Vagina (tissue), 2 donors: Measurements from ENCODE around the gene DGKI. TPM values are rescaled to one million over a fixed set of nuclear protein-coding genes. Genes with fewer than 3 reads are reported as not detected.

ENCODE experiments used
- DNase-seq, 2 donors: peaks; one replicate each; pipeline ENCODE4 v3.0.0-alpha.2; 2017; ENCODE audit errors: extremely low spot score in 2 of 2
- H3K27ac ChIP-seq: fragments of 200-600 bp; sonication (generic); one replicate; pipeline ENCODE4 v1.5.1; 2019
- H3K27me3 ChIP-seq: fragments of 200-600 bp; sonication (generic); one replicate; pipeline ENCODE4 v1.5.1; 2019
- H3K36me3 ChIP-seq, 2 donors: fragments of 200-600 bp; sonication (generic); one replicate each; pipeline ENCODE4 v1.5.1; 2017 to 2019
- H3K4me1 ChIP-seq: fragments of 200-600 bp; sonication (generic); one replicate; pipeline ENCODE4 v1.5.1; 2019
- H3K4me3 ChIP-seq, 2 donors: fragments of 200-600 bp; sonication (generic); 1 replicate in 1 of 2; 2 replicates in 1 of 2; pipeline ENCODE4 v1.5.1; 2016 to 2019
- H3K9me3 ChIP-seq: fragments of 200-600 bp; sonication (generic); one replicate; pipeline ENCODE4 v1.5.1; 2019
- POLR2A ChIP-seq, 2 donors: fragments of 450-650 bp; IDR thresholded peaks; one replicate each; pipeline ENCODE4 v1.6.1; 2017; ENCODE audit warnings: antibody characterized with exemption in 2 of 2, mild to moderate bottlenecking in 2 of 2, moderate library complexity in 2 of 2
- POLR2AphosphoS5 ChIP-seq, 2 donors: sonication (generic); formaldehyde crosslinking; IDR thresholded peaks; one replicate each; pipeline ENCODE4 v1.9.0; 2017; ENCODE audit warnings: antibody characterized with exemption in 2 of 2, mild to moderate bottlenecking in 2 of 2, low read depth in 1 of 2; ENCODE audit not compliant: insufficient read depth in 1 of 2
- intact Hi-C: fragments of 100-400 bp; cut with DNase I; formaldehyde crosslinking; loops from one replicate; pipeline ENCODE4 v1.15.1; 2023
- total RNA-seq: library from RNA; depleted of rRNA; stranded (reverse); fragments of >200 nt; gene quantifications from one replicate; pipeline ENCODE4 v1.2.3, GENCODE V29; 2016
- TF ChIP-seq, protein P1 (sequence below), 3 experiments: fragments of 450-650 bp in 2 of 3; fragments of 200-600 bp in 1 of 3; sonication (generic) in 1 of 3; IDR thresholded peaks; one replicate each; pipeline ENCODE4 v1.5.1; 2017 to 2019; ENCODE audit warnings: antibody characterized with exemption in 3 of 3, mild to moderate bottlenecking in 2 of 3, moderate library complexity in 2 of 3

DGKI gene
- total RNA-seq, 1 donor from 2014 or later, result 1.2 TPM

- TF ChIP-seq, protein P1, sequence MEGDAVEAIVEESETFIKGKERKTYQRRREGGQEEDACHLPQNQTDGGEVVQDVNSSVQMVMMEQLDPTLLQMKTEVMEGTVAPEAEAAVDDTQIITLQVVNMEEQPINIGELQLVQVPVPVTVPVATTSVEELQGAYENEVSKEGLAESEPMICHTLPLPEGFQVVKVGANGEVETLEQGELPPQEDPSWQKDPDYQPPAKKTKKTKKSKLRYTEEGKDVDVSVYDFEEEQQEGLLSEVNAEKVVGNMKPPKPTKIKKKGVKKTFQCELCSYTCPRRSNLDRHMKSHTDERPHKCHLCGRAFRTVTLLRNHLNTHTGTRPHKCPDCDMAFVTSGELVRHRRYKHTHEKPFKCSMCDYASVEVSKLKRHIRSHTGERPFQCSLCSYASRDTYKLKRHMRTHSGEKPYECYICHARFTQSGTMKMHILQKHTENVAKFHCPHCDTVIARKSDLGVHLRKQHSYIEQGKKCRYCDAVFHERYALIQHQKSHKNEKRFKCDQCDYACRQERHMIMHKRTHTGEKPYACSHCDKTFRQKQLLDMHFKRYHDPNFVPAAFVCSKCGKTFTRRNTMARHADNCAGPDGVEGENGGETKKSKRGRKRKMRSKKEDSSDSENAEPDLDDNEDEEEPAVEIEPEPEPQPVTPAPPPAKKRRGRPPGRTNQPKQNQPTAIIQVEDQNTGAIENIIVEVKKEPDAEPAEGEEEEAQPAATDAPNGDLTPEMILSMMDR (IDR thresholded peaks at IDR 0.05), result no peak
- no peak for TF ChIP-seq POLR2A (IDR thresholded peaks at IDR 0.05)
- TF ChIP-seq POLR2AphosphoS5 (IDR thresholded peaks at IDR 0.05; ENCODE audit: insufficient read depth in 1 of 2, low read depth in 1 of 2), result no peak
- no peaks in the 10 kb centered on the region for H3K4me1 ChIP-seq
- no peaks in the 10 kb centered on the region for H3K9me3 ChIP-seq
- intact Hi-C loops, result no loop called here
- H3K36me3 ChIP-seq, result no peaks in the 10 kb centered on the region
- no peak for DNase-seq
- no peak overlapping the region for H3K27ac ChIP-seq
- H3K4me3 ChIP-seq, result no peak overlapping the region
- H3K27me3 ChIP-seq, result no peaks in the 10 kb centered on the region
These were observed 486.6 kb downstream of the DGKI start for GRCh38 chr7:137360087-137360679.

DNA sequence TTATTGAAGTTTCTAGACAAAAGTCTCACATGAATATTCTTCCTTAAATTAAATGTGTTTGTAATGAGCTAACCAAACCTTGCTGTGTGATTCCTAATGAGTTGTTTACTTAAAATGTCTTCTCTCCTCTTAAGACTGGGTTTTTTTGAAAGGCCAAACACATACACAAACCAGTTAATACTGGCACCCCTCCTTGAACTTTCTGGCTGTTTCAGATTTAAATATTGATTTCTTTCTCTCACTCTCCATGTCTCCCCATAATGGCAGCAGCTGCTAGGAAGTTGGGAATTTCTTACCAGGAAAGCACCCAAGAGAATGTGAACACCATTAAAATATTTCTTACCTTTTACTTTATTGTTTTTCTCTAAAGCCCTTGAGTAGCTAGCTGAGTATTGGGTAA lies 491.8 kb downstream of the DGKI start:
- no peaks in the 10 kb centered on the region for H3K4me1 ChIP-seq
- H3K4me3 ChIP-seq, result no peak overlapping the region
- intact Hi-C loops, result loop anchor here (10.0 kb wide), 1 partner anchor 1770 kb away; no protein-coding TSS in a partner anchor
- no peak overlapping the region for H3K27ac ChIP-seq
- no peaks in the 10 kb centered on the region for H3K9me3 ChIP-seq
- no peak for DNase-seq
- no peak for TF ChIP-seq POLR2A (IDR thresholded peaks at IDR 0.05)
- no peak for TF ChIP-seq POLR2AphosphoS5 (IDR thresholded peaks at IDR 0.05; ENCODE audit: insufficient read depth in 1 of 2, low read depth in 1 of 2)
- TF ChIP-seq, protein P1 (IDR thresholded peaks at IDR 0.05), result no peak
- H3K27me3 ChIP-seq, result no peaks in the 10 kb centered on the region
- no peaks in the 10 kb centered on the region for H3K36me3 ChIP-seq

DNA sequence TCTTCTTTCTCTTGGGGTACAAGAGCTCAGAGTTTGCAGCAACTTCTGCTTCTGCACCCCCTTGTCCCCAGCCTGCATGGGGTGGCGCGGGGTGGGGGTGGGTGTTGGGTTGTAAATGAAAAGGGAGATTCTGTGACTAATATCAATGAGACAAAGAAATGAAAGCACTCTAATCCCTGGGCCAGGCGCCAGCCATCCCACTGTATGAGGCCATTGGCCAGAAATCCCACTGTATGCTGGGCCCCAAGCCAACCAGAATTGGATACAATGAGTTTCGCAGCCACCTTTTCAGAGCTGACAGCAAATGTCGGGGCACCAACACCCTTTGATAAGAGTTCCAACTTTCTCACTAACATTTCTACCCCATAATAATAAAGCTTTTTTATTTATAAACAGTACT lies 492.4 kb downstream of the DGKI start:
- Histone ChIP-seq H3K27ac (no peak overlapping the region), H3K27me3 (no peaks in the 10 kb centered on the region), H3K4me1 (no peaks in the 10 kb centered on the region), H3K9me3 (no peaks in the 10 kb centered on the region), H3K36me3 (no peaks in the 10 kb centered on the region), H3K4me3 (no peak overlapping the region)
- TF ChIP-seq POLR2AphosphoS5 (IDR thresholded peaks at IDR 0.05; ENCODE audit: insufficient read depth in 1 of 2, low read depth in 1 of 2) (no peak), POLR2A (IDR thresholded peaks at IDR 0.05) (no peak)
- TF ChIP-seq, protein P1 (IDR thresholded peaks at IDR 0.05), result no peak
- intact Hi-C loops, result loop anchor here (10.0 kb wide), 1 partner anchor 1770 kb away; no protein-coding TSS in a partner anchor
- DNase-seq, result no peak

DNA sequence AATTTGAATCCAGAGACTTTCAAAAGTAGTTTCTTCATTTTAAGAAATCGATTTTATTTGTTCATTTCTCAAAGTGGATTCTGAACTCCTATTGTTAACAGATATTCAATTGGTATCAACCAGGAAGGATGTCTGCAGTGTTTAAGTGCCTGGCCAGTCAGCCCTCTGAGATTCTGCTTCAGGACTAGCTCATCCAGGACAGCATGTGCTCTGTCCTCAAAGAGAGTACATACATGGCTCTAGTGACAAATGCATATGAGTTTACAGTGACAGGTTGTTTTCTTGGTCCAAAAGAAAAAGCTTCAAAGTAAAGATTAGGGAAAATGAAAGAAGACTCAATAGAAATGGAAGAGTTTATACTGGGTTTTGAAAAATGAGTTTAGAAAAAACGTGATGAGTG lies 494.8 kb downstream of the DGKI start:
- no peak overlapping the region for H3K4me3 ChIP-seq
- H3K27ac ChIP-seq, result no peak overlapping the region
- intact Hi-C loops, result loop anchor here (10.0 kb wide), 1 partner anchor 1767 kb away; no protein-coding TSS in a partner anchor
- no peak for TF ChIP-seq POLR2AphosphoS5 (IDR thresholded peaks at IDR 0.05; ENCODE audit: insufficient read depth in 1 of 2, low read depth in 1 of 2)
- TF ChIP-seq, protein P1 (IDR thresholded peaks at IDR 0.05), result no peak
- TF ChIP-seq POLR2A (IDR thresholded peaks at IDR 0.05), result no peak
- H3K36me3 ChIP-seq, result no peaks in the 10 kb centered on the region
- no peak for DNase-seq
- no peaks in the 10 kb centered on the region for H3K4me1 ChIP-seq
- H3K9me3 ChIP-seq, result no peaks in the 10 kb centered on the region
- H3K27me3 ChIP-seq, result no peaks in the 10 kb centered on the region

GRCh38 chr7:137345799-137346449 lies 500.9 kb downstream of the DGKI start:
- no peaks in the 10 kb centered on the region for H3K9me3 ChIP-seq
- intact Hi-C loops, result no loop called here
- H3K4me3 ChIP-seq, result no peak overlapping the region
- no peak for TF ChIP-seq POLR2A (IDR thresholded peaks at IDR 0.05)
- TF ChIP-seq, protein P1 (IDR thresholded peaks at IDR 0.05), result no peak
- TF ChIP-seq POLR2AphosphoS5 (IDR thresholded peaks at IDR 0.05; ENCODE audit: insufficient read depth in 1 of 2, low read depth in 1 of 2), result no peak
- no peaks in the 10 kb centered on the region for H3K36me3 ChIP-seq
- H3K4me1 ChIP-seq, result no peaks in the 10 kb centered on the region
- no peak overlapping the region for H3K27ac ChIP-seq
- no peak for DNase-seq
- no peaks in the 10 kb centered on the region for H3K27me3 ChIP-seq
